Left lobe of liver (tissue), 2 donors: ENCODE data around the gene C4orf50. TPM values are rescaled to one million over a fixed set of nuclear protein-coding genes. Genes with fewer than 3 reads are reported as not detected.

ENCODE experiments used
- ATAC-seq: fragments of 200-7000 bp; cut with Tn5 transposase; one replicate; pipeline ENCODE4 v1.9.1; 2020; ENCODE audit warnings: mild to moderate bottlenecking, moderate library complexity
- DNase-seq: peaks from one replicate; pipeline ENCODE4 v3.0.0-alpha.2; 2020; ENCODE audit warnings: low spot score
- total RNA-seq: library from RNA; stranded (reverse); gene quantifications from one replicate; pipeline ENCODE4 v1.2.1, GENCODE V29; 2021
- donor health status: DM: no; HTN: no; CAD: no; lungs with moderate emphysema.
- donor health status: DM: no; HTN: yes; CAD: no.

C4orf50 gene
- total RNA-seq, 1 donor from 2014 or later, result not detected

GRCh38 chr4:6044276-6044675 is 26.0 kb upstream of the C4orf50 start:
- DNase-seq, result no peak
- ATAC-seq, result no peak

- no peak for ATAC-seq
- no peak for DNase-seq
Observed at GRCh38 chr4:6043843-6044242, 25.6 kb upstream of the C4orf50 start.

GRCh38 chr4:6043188-6043587 is 25.0 kb upstream of the C4orf50 start:
- ATAC-seq (no peak), DNase-seq (no peak)

- DNase-seq (no peak), ATAC-seq (no peak)
Observed at GRCh38 chr4:6042293-6043063, 24.2 kb upstream of the C4orf50 start.

GRCh38 chr4:6041800-6042199 is 23.6 kb upstream of the C4orf50 start:
- DNase-seq (no peak), ATAC-seq (no peak)

- ATAC-seq (no peak), DNase-seq (no peak)
Observed at GRCh38 chr4:6038711-6039110, 20.5 kb upstream of the C4orf50 start.

- ATAC-seq, result no peak
- no peak for DNase-seq
Observed at GRCh38 chr4:6035786-6036185, 17.6 kb upstream of the C4orf50 start.

GRCh38 chr4:6033381-6033780 is 15.2 kb upstream of the C4orf50 start:
- DNase-seq (no peak), ATAC-seq (no peak)

GRCh38 chr4:6032249-6033244 is 14.3 kb upstream of the C4orf50 start:
- ATAC-seq (peak; percentile 97), DNase-seq (peak; percentile 75)

GRCh38 chr4:6031846-6032245 is 13.6 kb upstream of the C4orf50 start:
- DNase-seq (no peak), ATAC-seq (no peak)

GRCh38 chr4:6030679-6031078 is 12.4 kb upstream of the C4orf50 start:
- DNase-seq (no peak), ATAC-seq (no peak)

- ATAC-seq (no peak), DNase-seq (no peak)
Observed at GRCh38 chr4:6029254-6029653, 11.0 kb upstream of the C4orf50 start.

GRCh38 chr4:6028168-6028567 is 9.9 kb upstream of the C4orf50 start:
- no peak for DNase-seq

GRCh38 chr4:6027392-6027791 is 9.2 kb upstream of the C4orf50 start:
- ATAC-seq (no peak), DNase-seq (no peak)

More at GRCh38 chr4:6028168-6028567, 9.9 kb upstream of the C4orf50 start:
- no peak for ATAC-seq

- DNase-seq (no peak), ATAC-seq (no peak)
Observed at GRCh38 chr4:6024313-6024960, 6.2 kb upstream of the C4orf50 start.

GRCh38 chr4:6023731-6024130 is 5.5 kb upstream of the C4orf50 start:
- no peak for DNase-seq
- no peak for ATAC-seq

- ATAC-seq (no peak), DNase-seq (no peak)
Observed at GRCh38 chr4:6022607-6023288, 4.5 kb upstream of the C4orf50 start.

- DNase-seq (no peak), ATAC-seq (no peak)
Observed at GRCh38 chr4:6021831-6022606, 3.8 kb upstream of the C4orf50 start.

GRCh38 chr4:6020613-6021012 is 2.4 kb upstream of the C4orf50 start:
- ATAC-seq (no peak), DNase-seq (no peak)
